B cell (primary cell): ENCODE data around the gene ADPRH. TPM values are rescaled to one million over a fixed set of nuclear protein-coding genes. Genes with fewer than 3 reads are reported as not detected.

ENCODE experiments used
- ATAC-seq: fragments of 200-7000 bp; cut with Tn5 transposase; one replicate; pipeline ENCODE4 v1.10.0; 2021; ENCODE audit warnings: low read depth, mild to moderate bottlenecking, moderate number of reproducible peaks, moderate library complexity
- CTCF ChIA-PET: fragments of 350-600 bp; sonication (Branson Sonifier 250); formaldehyde crosslinking; loops from one replicate; lab custom pipeline; 2021; ENCODE audit warnings: antibody characterized with exemption, inconsistent platforms; lab: Charles Lee
- POLR2A ChIA-PET: fragments of 350-600 bp; sonication (Branson Sonifier 250); formaldehyde crosslinking; loops from one replicate; lab custom pipeline; 2021; ENCODE audit warnings: antibody characterized with exemption; lab: Charles Lee
- DNase-seq: peaks from one replicate; pipeline ENCODE4 v3.0.0; 2013
- H2AFZ ChIP-seq: 2 replicates; pipeline ENCODE4 v1.6.1; 2012; ENCODE audit warnings: mild to moderate bottlenecking, low read depth, low read length; ENCODE audit not compliant: insufficient read depth, poor library complexity, severe bottlenecking
- H3K27ac ChIP-seq, 2 donors: 1 replicate in 1 of 2; 2 replicates in 1 of 2; pipeline ENCODE4 v1.5.1; 2012 to 2013; ENCODE audit warnings: low read length in 2 of 2, mild to moderate bottlenecking in 2 of 2, moderate library complexity in 1 of 2
- H3K27me3 ChIP-seq, 4 experiments: fragments of 200-600 bp in 1 of 4; sonication (generic) in 1 of 4; replicated peaks in 1 of 4; 1 replicate in 2 of 4; 2 replicates in 2 of 4; pipeline versions ENCODE4 v1.6.1 to v1.7.0; 2013 to 2016; ENCODE audit warnings: low read length in 3 of 4, mild to moderate bottlenecking in 2 of 4, mixed read lengths in 1 of 4, moderate library complexity in 1 of 4; ENCODE audit not compliant: insufficient read depth in 4 of 4, control insufficient read depth in 3 of 4; ENCODE audit errors: control extremely low read depth in 1 of 4
- H3K36me3 ChIP-seq, 2 experiments: replicated peaks in 1 of 2; 1 replicate in 1 of 2; 2 replicates in 1 of 2; pipeline versions ENCODE4 v1.6.1 to v1.7.1; 2013; ENCODE audit warnings: low read length in 1 of 2; ENCODE audit not compliant: insufficient read depth in 2 of 2, control insufficient read depth in 1 of 2; ENCODE audit errors: control extremely low read depth in 1 of 2, extremely low read depth in 1 of 2
- H3K4me1 ChIP-seq, 2 donors: fragments of 200-600 bp in 1 of 2; sonication (generic) in 1 of 2; 1 replicate in 1 of 2; 2 replicates in 1 of 2; pipeline versions ENCODE4 v1.5.1 to v1.6.1; 2013 to 2017; ENCODE audit warnings: low read length in 2 of 2; ENCODE audit not compliant: control insufficient read depth in 2 of 2, insufficient read depth in 2 of 2
- H3K4me2 ChIP-seq: replicated peaks from 2 replicates; pipeline ENCODE3; 2012; ENCODE audit warnings: mild to moderate bottlenecking, low read depth, low read length; ENCODE audit not compliant: poor library complexity, severe bottlenecking
- H3K4me3 ChIP-seq, 5 experiments: fragments of 200-600 bp in 1 of 5; sonication (generic) in 1 of 5; 1 replicate in 3 of 5; 2 replicates in 2 of 5; pipeline versions ENCODE4 v1.5.1 to v1.7.0; 2011 to 2016; ENCODE audit warnings: low read length in 4 of 5, mild to moderate bottlenecking in 4 of 5, low read depth in 2 of 5, control low read depth in 1 of 5, moderate library complexity in 1 of 5; ENCODE audit not compliant: insufficient read depth in 1 of 5; ENCODE audit errors: control extremely low read depth in 1 of 5, extremely low read depth in 1 of 5
- H3K79me2 ChIP-seq: fragments of 200-600 bp; sonication (generic); one replicate; pipeline ENCODE4 v1.6.0; 2016; ENCODE audit warnings: low read length; ENCODE audit not compliant: control insufficient read depth, insufficient read depth
- H3K9ac ChIP-seq: fragments of 200-600 bp; sonication (generic); 2 replicates; pipeline ENCODE4 v1.6.1; 2017; ENCODE audit warnings: mild to moderate bottlenecking, low read length, moderate library complexity
- H3K9me3 ChIP-seq, 3 donors: one replicate each; pipeline versions ENCODE4 v1.6.1 to v1.7.1; 2013; ENCODE audit warnings: low read length in 2 of 3; ENCODE audit not compliant: control insufficient read depth in 2 of 3, insufficient read depth in 1 of 3; ENCODE audit errors: control extremely low read depth in 1 of 3
- H4K20me1 ChIP-seq: 2 replicates; pipeline ENCODE4 v1.6.0; 2012; ENCODE audit warnings: mild to moderate bottlenecking, low read length; ENCODE audit not compliant: insufficient read depth, control insufficient read depth, poor library complexity, severe bottlenecking
- H3K27ac Mint-ChIP-seq: one replicate; pipeline ENCODE4 v1.8.0; 2021; ENCODE audit warnings: mixed read lengths
- H3K27me3 Mint-ChIP-seq: one replicate; pipeline ENCODE4 v1.8.0; 2021; ENCODE audit warnings: mixed read lengths
- H3K4me1 Mint-ChIP-seq: one replicate; pipeline ENCODE4 v1.8.0; 2021; ENCODE audit warnings: mixed read lengths
- H3K4me3 Mint-ChIP-seq: one replicate; pipeline ENCODE4 v1.8.0; 2021; ENCODE audit warnings: mixed read lengths
- H3K9me3 Mint-ChIP-seq: one replicate; pipeline ENCODE4 v1.8.0; 2022; ENCODE audit warnings: mixed read lengths; ENCODE audit not compliant: insufficient read depth
- EZH2 ChIP-seq: IDR thresholded peaks from 2 replicates; pipeline ENCODE4 v1.6.1; 2012; ENCODE audit warnings: borderline replicate concordance, low read depth, mild to moderate bottlenecking, moderate library complexity, low read length; ENCODE audit not compliant: insufficient read depth, poor library complexity, severe bottlenecking
- WGBS: methylation state at CpG from one replicate; pipeline ENCODE4 v1.1.5; 2013; ENCODE audit warnings: missing lambda C conversion rate; ENCODE audit not compliant: insufficient coverage; 5-methylcytosine and 5-hydroxymethylcytosine counted together
- intact Hi-C: fragments of 100-400 bp; cut with micrococcal nuclease; formaldehyde crosslinking; loops from one replicate; pipeline ENCODE4 v1.10.0; 2022
- polyA plus RNA-seq: library from polyadenylated mRNA; depleted of rRNA; stranded (reverse); fragments of >200 nt; gene quantifications from 2 replicates; pipeline ENCODE4 v1.2.3, GENCODE V29; 2012
- total RNA-seq, 2 donors: library from RNA; stranded (reverse); fragments of 120-200 nt in 1 of 2; gene quantifications; 1 replicate in 1 of 2; 2 replicates in 1 of 2; pipeline versions ENCODE4 v1.2.3 to v1.2.4, GENCODE V29; 2013 to 2022
- TF ChIP-seq, protein P1 (sequence below): fragments of 200-600 bp; IDR thresholded peaks from one replicate; pipeline ENCODE4 v1.8.0; 2022; ENCODE audit warnings: antibody characterized with exemption, mild to moderate bottlenecking

The ADPRH gene
- total and polyA plus RNA-seq, 2 donors (not counting 1 experiment from before 2014, with no cell fraction given): 10.0 to 24.5 TPM

DNA sequence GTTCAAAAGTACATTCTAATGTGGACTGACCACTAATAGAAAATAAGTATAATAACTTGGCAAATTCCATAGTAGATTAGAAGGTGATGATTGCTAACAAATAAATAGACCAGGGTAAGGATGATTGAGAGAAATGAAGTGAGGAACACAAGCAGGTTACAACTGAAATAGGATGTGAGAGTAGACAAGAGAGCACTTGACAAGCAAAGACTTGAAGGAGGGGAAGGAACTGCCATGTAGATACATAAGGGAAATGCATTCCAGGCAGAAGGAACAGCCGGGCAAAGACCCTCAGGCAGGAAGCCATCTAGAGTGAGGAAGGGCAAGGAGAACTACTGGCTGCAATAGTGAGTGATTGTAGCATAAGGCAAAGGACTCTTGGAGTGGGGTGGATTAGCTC, 23.4 kb downstream of the ADPRH start:
- no peak for DNase-seq
- H3K27ac ChIP-seq: no peak overlapping the region

DNA sequence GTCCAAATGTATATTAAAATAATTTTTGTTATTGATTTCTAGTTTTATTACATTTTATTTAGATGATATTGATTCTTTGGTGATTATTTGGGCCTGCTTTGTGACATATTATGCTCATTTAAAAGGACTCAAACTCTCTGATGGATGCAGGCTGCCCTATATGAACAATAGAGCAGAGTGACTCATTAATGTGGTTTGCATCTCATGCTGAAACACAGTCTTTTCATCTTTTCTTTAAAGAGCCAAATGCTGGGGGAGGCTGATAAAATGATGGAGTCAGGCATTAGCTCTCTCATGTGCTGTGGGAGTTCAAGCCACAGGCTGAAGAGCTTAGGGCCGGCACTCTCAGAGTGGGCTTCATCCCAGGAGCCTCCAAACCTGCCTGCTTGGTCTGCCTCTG, 25.6 kb downstream of the ADPRH start:
- Histone ChIP-seq H3K36me3 (no peaks in the 10 kb centered on the region), H3K9me3 (no peaks in the 10 kb centered on the region), H4K20me1 (no peaks in the 10 kb centered on the region), H3K27me3 (no peaks in the 10 kb centered on the region), H3K4me1 (peaks cover 0 to 4% of the 10 kb centered on the region in 2 donors), H3K9ac (no peak overlapping the region), H2AFZ (no peak overlapping the region), H3K27ac (no peak overlapping the region), H3K4me3 (no peak overlapping the region), H3K79me2 (no peaks in the 10 kb centered on the region), H3K4me2 (no peak overlapping the region)
- Mint-ChIP-seq H3K9me3 (no peaks in the 10 kb centered on the region), H3K27me3 (no peaks in the 10 kb centered on the region), H3K4me1 (peaks cover 8% of the 10 kb centered on the region), H3K4me3 (no peak overlapping the region), H3K27ac (no peak overlapping the region)
- CTCF ChIA-PET: no interaction called here
- POLR2A ChIA-PET: no interaction called here
- WGBS: 100% methylated on average over 1 of the region's 1 CpG
- TF ChIP-seq, protein P1, sequence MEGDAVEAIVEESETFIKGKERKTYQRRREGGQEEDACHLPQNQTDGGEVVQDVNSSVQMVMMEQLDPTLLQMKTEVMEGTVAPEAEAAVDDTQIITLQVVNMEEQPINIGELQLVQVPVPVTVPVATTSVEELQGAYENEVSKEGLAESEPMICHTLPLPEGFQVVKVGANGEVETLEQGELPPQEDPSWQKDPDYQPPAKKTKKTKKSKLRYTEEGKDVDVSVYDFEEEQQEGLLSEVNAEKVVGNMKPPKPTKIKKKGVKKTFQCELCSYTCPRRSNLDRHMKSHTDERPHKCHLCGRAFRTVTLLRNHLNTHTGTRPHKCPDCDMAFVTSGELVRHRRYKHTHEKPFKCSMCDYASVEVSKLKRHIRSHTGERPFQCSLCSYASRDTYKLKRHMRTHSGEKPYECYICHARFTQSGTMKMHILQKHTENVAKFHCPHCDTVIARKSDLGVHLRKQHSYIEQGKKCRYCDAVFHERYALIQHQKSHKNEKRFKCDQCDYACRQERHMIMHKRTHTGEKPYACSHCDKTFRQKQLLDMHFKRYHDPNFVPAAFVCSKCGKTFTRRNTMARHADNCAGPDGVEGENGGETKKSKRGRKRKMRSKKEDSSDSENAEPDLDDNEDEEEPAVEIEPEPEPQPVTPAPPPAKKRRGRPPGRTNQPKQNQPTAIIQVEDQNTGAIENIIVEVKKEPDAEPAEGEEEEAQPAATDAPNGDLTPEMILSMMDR: no peak
- no peak for TF ChIP-seq EZH2
- DNase-seq (no peak), ATAC-seq (no peak)
- intact Hi-C loops: no loop called here

More for the DNA sequence above, 23.4 kb downstream of the ADPRH start:
- intact Hi-C loops: no loop called here
- peaks cover 0 to 4% of the 10 kb centered on the region in 2 donors for H3K4me1 ChIP-seq
- H3K9ac ChIP-seq: no peak overlapping the region
- Mint-ChIP-seq H3K27me3 (no peaks in the 10 kb centered on the region), H3K4me3 (no peak overlapping the region), H3K4me1 (peaks cover 22% of the 10 kb centered on the region), H3K9me3 (no peaks in the 10 kb centered on the region), H3K27ac (no peak overlapping the region)
- no peak overlapping the region for H3K4me2 ChIP-seq
- H3K27me3 ChIP-seq: no peaks in the 10 kb centered on the region
- H3K79me2 ChIP-seq: no peaks in the 10 kb centered on the region
- H3K36me3 ChIP-seq: no peaks in the 10 kb centered on the region
- POLR2A ChIA-PET: no interaction called here
- no peak for TF ChIP-seq EZH2
- TF ChIP-seq, protein P1: no peak
- CTCF ChIA-PET: no interaction called here
- no CpG with 5 or more reads among the region's 1 CpG for WGBS
- no peaks in the 10 kb centered on the region for H3K9me3 ChIP-seq
- no peak overlapping the region for H3K4me3 ChIP-seq
- no peaks in the 10 kb centered on the region for H4K20me1 ChIP-seq
- H2AFZ ChIP-seq: no peak overlapping the region
- ATAC-seq: no peak
